Fibroblast of pulmonary artery (primary cell): ENCODE data around the gene FOXN4.

Experiments
- DNase-seq: peaks from one replicate; pipeline ENCODE4 v3.0.0-alpha.2; 2010; ENCODE audit warnings: low read depth
- H3K4me3 ChIP-seq: replicated peaks from 2 replicates; pipeline ENCODE4 v1.5.1; 2011; ENCODE audit warnings: low read depth, mild to moderate bottlenecking, control low read depth, low read length, moderate library complexity
- TF ChIP-seq, protein P1 (sequence below): IDR thresholded peaks from 2 replicates; pipeline ENCODE4 v1.5.1; 2011; ENCODE audit warnings: mild to moderate bottlenecking, control low read depth, low read length, inconsistent platforms; ENCODE audit errors: missing control alignments

The FOXN4 gene

DNA sequence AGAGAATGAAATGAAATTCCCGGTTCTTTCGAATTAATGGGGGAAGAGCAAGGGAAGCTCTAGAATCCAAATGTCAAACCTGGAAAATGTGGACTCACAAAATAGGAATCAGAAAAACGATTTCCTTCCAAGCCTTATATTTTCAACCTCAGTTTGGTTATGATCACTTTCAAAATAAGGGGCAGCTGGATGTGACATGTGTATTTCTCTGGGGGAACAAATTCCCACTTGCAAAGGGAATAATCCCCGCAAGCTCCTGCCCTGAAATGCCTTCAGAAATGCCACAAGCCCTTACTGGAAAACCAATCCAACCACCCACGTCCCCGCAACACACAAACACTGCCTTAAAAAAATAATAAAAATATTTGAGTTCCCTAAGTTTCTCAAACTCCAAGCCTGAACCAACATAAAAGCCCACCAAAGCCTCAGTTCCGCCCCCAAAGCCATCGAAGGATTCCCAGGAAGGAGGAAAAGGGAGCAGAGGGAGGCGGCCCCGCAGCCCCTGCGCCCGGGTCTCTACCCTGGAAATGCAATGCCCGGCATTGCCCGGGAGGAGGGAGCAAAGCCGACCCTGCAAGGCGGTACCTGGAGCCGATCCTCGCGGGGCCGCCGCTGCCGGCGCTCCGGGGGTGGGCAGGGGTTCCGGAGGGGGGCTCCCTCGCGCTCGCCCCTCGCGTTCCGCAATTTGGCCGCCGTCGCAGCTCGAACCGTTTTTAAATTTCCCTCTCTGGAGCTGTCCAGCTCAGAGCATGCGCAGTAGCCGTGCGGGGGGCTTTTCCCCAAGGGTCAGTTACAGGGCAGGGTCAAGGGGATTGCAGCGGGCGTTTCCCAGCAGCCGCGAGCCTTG lies at the start of gene FOXN4:
Gene FOXN4, minus strand, starts transcription at position 751 of the 847 bp plus-strand sequence. CDS start 963 bp downstream, outside the sequence.
- no peak within 1 kb of the TSS for H3K4me3 ChIP-seq
- TF ChIP-seq, protein P1, sequence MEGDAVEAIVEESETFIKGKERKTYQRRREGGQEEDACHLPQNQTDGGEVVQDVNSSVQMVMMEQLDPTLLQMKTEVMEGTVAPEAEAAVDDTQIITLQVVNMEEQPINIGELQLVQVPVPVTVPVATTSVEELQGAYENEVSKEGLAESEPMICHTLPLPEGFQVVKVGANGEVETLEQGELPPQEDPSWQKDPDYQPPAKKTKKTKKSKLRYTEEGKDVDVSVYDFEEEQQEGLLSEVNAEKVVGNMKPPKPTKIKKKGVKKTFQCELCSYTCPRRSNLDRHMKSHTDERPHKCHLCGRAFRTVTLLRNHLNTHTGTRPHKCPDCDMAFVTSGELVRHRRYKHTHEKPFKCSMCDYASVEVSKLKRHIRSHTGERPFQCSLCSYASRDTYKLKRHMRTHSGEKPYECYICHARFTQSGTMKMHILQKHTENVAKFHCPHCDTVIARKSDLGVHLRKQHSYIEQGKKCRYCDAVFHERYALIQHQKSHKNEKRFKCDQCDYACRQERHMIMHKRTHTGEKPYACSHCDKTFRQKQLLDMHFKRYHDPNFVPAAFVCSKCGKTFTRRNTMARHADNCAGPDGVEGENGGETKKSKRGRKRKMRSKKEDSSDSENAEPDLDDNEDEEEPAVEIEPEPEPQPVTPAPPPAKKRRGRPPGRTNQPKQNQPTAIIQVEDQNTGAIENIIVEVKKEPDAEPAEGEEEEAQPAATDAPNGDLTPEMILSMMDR: no peak

GRCh38 chr12:109358154-109358869 lies 49.2 kb upstream of the FOXN4 start:
- H3K4me3 ChIP-seq: peak overlapping the region; percentile 45
- TF ChIP-seq, protein P1: no peak
- DNase-seq: peak; percentile 59

More for the DNA sequence above, at the start of gene FOXN4:
- no peak for DNase-seq

DNA sequence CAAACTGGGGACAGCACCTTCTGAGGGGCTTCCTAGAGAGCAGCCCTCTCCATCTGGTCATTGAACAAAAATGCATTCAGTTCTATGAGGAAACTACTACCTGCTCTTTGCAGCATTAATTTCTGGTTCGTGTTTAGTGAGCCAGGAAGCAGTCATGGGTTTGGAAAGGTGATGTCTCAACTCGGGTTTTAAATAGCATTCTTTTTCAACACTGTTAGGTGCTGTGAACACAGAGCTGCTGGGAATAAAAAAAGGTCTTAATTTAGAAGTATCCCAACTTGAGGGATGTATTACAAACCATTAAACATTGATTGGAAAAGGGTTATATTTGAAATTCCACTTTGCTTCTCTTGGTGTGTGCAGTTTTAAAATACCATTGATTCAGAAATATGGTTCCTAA lies 47.9 kb upstream of the FOXN4 start:
- DNase-seq: no peak
- TF ChIP-seq, protein P1: no peak

DNA sequence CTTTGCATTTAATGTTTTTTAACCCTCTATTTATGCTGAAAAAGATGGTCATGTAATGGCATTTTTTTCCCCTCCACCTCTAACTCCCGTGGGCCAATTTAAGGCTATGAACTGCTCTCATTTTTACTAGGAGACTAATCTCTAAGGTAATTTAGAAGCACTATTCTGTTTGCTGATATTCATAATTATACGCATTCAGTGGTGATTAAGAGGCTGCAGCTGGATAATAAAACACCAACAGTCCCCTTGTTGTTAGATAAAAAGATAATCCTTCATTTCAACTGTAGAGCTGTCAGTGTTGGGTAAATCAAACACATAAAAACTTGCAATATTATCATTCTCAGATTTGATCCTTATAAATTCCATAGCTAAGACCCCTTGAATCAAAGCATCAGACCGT lies 47.5 kb upstream of the FOXN4 start:
- TF ChIP-seq, protein P1: no peak
- DNase-seq: no peak
- no peak overlapping the region for H3K4me3 ChIP-seq

More for the DNA sequence above, 47.9 kb upstream of the FOXN4 start:
- H3K4me3 ChIP-seq: no peak overlapping the region

DNA sequence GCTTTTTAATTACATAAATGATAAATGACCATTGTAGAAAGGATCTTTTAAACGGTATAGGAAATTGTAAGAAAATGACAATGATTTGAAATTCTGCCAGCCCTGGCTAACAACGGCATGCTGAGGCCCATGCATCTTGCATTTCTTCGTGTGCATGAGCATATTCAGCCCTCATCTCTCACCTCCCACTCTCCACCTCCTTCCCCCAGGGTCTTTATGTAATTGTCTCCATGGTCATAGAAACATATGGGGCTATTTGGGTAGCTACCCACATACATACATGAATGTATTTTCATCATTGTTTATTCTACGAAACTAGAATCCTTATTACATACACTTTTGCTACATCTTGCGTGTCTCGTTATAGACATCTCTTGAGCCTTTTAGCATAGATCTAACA lies 43.1 kb upstream of the FOXN4 start:
- H3K4me3 ChIP-seq: no peak overlapping the region
- TF ChIP-seq, protein P1: no peak
- no peak for DNase-seq

- no peak within 1 kb of the TSS for H3K4me3 ChIP-seq
- no peak for DNase-seq
- TF ChIP-seq, protein P1: no peak
These were observed 38.5 kb upstream of the FOXN4 start, which contains the start of gene MYO1H for GRCh38 chr12:109347589-109347988. Gene MYO1H (plus strand): TSS chr12:109347900. CDS start chr12:109347961, 61 bp downstream.
